AG09319 (cell line): Measurements from ENCODE around the gene HTT.

Experiments used
- DNase-seq: peaks from one replicate; pipeline ENCODE4 v3.0.0-alpha.2; 2010; ENCODE audit warnings: low read depth; ENCODE audit errors: extremely low read depth
- TF ChIP-seq, protein P1 (sequence below): IDR thresholded peaks from 2 replicates; pipeline ENCODE4 v1.5.1; 2011; ENCODE audit warnings: low read depth, mild to moderate bottlenecking, inconsistent platforms, low read length, moderate library complexity

The HTT gene

DNA sequence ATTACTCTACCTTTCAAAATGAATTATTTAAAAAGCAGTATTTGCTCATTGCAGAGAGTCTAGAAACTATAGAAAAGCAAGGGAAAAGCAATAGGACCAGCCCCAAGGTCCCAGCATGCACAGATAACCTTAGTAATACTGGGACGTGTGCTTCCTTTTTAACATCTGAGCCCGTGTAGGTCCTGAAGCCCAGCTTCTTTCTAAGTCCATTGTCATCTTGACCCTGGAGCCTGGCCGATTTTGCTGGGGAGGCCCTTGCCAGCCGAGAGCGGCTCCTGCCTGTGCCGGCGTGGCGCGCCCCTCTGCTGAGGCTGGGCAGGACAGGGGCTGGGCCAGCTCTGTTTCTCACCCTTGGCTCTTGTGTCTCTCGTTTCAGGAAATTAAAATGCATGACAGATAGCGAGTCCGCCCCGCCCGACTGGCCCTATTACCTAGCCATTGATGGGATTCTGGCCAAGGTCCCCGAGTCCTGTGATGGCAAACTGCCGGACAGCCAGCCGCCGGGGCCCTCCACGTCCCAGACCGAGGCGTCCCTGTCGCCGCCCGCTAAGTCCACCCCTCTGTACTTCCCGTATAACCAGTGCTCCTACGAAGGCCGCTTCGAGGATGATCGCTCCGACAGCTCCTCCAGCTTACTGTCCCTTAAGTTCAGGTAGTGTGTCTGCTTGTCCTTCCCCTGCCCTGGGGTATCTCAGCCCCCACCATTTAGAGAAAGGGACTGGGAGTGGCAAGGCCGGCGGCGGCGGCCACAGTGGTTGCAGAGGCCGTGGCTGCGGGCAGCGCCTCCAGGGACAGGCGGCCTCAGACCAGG is 178.6 kb downstream of the HTT start:
- no peak for DNase-seq
- TF ChIP-seq, protein P1, sequence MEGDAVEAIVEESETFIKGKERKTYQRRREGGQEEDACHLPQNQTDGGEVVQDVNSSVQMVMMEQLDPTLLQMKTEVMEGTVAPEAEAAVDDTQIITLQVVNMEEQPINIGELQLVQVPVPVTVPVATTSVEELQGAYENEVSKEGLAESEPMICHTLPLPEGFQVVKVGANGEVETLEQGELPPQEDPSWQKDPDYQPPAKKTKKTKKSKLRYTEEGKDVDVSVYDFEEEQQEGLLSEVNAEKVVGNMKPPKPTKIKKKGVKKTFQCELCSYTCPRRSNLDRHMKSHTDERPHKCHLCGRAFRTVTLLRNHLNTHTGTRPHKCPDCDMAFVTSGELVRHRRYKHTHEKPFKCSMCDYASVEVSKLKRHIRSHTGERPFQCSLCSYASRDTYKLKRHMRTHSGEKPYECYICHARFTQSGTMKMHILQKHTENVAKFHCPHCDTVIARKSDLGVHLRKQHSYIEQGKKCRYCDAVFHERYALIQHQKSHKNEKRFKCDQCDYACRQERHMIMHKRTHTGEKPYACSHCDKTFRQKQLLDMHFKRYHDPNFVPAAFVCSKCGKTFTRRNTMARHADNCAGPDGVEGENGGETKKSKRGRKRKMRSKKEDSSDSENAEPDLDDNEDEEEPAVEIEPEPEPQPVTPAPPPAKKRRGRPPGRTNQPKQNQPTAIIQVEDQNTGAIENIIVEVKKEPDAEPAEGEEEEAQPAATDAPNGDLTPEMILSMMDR = no peak

DNA sequence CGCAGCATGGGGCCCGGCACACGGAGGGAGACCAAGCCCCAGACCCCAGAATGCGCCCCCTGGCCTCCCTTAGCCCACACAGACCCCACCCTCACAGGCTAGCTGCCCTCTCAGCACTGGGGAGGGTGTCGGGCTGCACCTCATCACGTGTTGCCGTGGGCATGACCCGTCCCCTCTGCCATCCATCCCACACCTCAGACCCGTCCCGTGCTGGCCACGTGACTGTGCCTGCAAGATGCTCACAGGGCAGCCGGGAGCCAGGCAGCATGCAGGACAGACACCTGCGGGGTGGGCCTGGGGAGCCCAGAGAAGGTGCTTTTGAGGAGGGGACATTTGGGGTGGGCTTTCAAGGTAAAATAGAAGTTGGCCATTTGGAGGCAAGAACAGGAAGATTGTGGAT is 179.3 kb downstream of the HTT start:
- DNase-seq = no peak
- TF ChIP-seq, protein P1 = no peak

DNA sequence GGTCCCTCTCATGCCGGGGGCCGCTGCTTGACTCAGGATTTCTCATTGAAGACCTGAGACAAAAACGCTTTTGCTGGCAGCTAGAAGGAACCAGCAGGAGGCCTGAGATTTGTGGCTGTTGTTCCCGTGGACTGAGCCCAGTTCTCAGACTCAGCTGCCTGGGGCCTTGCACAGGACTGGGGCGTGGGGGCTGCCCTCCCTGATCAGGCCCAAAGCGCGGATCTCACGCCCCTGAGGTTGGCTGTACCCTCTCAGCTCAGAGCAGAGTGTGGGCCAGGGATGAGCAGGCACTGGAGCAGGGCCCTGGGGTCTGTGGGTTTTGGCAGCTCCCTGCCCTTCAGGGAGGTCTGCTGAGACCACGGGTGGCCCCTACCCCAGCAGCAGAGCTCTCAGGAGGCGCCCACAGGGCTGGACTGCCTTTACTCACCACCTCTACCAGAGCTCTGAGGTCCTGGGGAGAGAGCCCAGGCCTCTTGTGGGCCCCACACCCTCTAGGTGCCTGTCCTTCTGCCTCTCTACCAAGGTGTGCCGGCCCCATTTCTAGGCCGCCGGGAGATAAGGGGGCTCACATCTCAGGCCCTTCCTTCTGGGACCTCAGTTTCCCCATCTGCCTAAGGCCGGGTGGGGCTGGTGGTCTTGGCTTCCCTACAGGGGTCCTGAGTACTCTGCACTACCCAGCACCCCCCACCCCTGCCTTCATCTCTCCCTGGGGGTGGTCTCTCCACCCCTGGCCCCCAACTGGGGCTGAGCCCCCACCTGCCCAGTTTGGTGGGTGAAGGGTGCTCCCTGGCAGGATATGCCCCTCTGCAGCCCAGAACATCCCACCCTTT is 180.0 kb downstream of the HTT start:
- no peak for DNase-seq
- TF ChIP-seq, protein P1 = no peak

DNA sequence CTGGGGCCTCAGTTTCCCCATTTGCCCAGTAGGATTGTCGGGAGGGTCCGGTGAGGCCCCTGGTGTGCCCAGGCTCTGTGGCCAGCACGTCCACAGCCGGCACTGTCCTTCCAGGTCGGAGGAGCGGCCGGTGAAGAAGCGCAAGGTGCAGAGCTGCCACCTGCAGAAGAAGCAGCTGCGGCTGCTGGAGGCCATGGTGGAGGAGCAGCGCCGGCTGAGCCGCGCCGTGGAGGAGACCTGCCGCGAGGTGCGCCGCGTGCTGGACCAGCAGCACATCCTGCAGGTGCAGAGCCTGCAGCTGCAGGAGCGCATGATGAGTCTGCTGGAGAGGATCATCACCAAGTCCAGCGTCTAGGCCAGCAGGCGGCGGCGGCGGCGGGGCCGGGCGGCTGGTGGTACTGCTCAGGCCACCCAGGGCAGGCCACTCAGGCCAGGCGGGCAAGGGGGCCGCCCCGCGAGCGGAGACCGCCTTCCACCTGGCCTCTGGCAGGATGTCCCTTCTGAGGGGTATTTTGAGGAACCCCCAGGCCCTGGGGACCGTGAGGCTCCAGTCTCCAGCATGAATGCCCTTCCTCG is 181.2 kb downstream of the HTT start:
- TF ChIP-seq, protein P1 = no peak
- no peak for DNase-seq

DNA sequence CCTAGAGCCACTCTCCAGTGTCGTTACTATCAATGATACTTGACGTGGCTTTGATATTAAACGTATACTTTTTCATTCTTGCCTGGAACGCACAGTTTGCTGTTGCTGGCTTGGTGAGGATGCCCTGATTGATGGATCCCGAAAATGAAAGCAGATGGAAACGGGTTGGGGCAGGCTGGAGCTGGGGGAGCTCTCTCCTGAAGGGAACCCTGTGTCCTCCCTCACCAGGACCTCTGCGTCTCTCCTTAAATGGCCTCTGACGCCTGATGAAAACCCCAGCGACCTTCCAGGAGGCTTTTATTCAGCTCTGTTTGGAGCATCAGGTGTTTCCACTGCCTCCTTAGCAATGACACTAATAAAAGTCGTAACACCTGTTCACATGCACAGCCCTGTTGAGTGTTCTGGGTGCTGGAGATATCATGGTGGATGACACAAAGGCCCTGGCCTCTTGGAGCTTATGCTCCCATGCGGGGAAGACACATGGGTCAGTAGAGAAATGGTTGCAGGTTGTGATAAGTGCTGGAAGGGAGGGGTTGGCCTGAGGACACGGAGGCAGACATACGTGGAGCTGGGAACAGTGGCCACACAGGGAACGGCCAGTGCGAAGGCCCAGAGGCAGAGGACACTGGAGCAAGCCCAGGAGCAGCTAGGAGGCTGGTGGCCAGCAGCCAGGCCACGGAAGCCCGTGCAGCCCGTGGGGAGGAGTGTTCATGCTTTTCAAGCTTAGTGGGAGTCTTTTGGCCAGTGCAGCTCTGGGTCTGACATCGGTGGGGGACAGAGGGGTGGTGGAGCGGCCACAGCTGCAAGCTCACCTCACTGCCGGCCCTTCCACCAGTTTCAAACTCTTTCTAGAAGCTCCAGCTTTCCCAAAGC is 182.0 kb downstream of the HTT start:
- DNase-seq = no peak
- TF ChIP-seq, protein P1 = no peak

DNA sequence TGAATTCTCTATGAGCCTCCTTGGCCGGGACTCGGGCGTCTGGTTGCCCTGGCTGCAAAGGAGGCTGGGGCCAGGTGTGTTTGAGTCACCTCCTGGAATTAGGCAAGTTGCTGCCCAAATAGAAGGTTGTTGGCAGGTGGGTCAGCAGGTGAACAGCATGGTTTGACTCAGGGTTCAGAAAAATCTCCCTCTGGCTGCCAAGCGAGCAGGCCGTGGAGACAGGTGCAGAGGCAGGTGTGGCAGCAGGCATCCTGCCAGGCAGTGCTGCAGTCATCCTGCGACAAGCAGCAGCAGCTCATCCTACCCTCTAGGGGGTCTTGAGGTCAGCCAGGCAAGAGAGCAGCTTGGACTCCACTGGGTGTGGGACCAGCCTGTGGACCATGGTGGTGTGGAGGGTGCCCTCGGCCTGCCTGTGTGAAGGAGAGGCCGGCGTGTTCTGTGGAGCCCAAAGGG is 182.6 kb downstream of the HTT start:
- DNase-seq = no peak
- TF ChIP-seq, protein P1 = no peak
